ENCODE results near the gene TUFT1. TPM values are rescaled to one million over a fixed set of nuclear protein-coding genes. Genes with fewer than 3 reads are reported as not detected.

Gene TUFT1
- total and polyA plus RNA-seq, 2 of the 13 experiments (the other 11 are each of a cell fraction or from before 2014, with no cell fraction given): 6.4 to 7.3 TPM

DNA sequence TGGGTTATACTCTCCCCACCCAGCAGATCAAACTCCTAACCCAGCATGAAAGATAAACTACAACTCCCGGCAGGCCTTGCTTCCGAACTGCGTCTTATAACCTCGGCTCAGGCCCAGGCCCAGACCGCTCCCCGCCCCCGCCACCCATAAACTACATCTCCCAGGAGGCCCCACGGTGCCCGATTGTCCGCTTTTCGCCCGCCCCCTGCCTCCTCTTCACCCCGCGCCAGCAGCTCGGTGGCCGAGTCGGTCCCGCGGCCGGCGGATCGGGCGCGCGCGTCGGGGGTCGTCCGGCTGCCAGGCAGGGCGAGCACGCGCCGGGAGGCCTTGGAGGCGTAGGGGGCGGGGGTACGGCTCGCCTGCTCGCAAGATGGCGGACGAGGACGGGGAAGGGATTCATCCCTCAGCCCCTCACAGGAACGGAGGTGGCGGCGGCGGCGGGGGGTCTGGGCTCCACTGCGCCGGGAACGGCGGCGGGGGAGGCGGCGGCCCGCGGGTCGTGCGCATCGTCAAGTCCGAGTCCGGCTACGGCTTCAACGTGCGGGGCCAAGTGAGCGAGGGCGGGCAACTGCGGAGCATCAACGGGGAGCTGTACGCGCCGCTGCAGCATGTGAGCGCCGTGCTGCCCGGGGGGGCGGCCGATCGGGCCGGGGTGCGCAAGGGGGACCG lies 71.9 kb downstream of the TUFT1 start, which contains the start of gene SNX27 (continued):
- TF ChIP-seq, protein P1, sequence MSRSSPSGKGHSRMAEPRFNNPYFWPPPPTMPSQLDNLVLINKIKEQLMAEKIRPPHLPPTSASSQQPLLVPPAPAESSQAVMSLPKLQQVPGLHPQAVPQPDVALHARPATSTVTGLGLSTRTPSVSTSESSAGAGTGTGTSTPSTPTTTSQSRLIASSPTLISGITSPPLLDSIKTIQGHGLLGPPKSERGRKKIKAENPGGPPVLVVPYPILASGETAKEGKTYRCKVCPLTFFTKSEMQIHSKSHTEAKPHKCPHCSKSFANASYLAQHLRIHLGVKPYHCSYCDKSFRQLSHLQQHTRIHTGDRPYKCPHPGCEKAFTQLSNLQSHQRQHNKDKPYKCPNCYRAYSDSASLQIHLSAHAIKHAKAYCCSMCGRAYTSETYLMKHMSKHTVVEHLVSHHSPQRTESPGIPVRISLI (CRISPR knock-in tag; IDR thresholded peaks at IDR 0.05; ENCODE audit: borderline replicate concordance): no peak
- TF ChIP-seq, protein P2, sequence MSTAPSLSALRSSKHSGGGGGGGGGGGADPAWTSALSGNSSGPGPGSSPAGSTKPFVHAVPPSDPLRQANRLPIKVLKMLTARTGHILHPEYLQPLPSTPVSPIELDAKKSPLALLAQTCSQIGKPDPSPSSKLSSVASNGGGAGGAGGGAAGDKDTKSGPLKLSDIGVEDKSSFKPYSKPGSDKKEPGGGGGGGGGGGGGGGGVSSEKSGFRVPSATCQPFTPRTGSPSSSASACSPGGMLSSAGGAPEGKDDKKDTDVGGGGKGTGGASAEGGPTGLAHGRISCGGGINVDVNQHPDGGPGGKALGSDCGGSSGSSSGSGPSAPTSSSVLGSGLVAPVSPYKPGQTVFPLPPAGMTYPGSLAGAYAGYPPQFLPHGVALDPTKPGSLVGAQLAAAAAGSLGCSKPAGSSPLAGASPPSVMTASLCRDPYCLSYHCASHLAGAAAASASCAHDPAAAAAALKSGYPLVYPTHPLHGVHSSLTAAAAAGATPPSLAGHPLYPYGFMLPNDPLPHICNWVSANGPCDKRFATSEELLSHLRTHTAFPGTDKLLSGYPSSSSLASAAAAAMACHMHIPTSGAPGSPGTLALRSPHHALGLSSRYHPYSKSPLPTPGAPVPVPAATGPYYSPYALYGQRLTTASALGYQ (CRISPR knock-in tag; IDR thresholded peaks at IDR 0.05): no peak
- TF ChIP-seq ZZZ3 (CRISPR knock-in tag; IDR thresholded peaks at IDR 0.05; ENCODE audit: borderline replicate concordance): no peak
- no peak for TF ChIP-seq RFXAP (CRISPR knock-in tag; IDR thresholded peaks at IDR 0.05; ENCODE audit: borderline replicate concordance)
- TF ChIP-seq, protein P3, sequence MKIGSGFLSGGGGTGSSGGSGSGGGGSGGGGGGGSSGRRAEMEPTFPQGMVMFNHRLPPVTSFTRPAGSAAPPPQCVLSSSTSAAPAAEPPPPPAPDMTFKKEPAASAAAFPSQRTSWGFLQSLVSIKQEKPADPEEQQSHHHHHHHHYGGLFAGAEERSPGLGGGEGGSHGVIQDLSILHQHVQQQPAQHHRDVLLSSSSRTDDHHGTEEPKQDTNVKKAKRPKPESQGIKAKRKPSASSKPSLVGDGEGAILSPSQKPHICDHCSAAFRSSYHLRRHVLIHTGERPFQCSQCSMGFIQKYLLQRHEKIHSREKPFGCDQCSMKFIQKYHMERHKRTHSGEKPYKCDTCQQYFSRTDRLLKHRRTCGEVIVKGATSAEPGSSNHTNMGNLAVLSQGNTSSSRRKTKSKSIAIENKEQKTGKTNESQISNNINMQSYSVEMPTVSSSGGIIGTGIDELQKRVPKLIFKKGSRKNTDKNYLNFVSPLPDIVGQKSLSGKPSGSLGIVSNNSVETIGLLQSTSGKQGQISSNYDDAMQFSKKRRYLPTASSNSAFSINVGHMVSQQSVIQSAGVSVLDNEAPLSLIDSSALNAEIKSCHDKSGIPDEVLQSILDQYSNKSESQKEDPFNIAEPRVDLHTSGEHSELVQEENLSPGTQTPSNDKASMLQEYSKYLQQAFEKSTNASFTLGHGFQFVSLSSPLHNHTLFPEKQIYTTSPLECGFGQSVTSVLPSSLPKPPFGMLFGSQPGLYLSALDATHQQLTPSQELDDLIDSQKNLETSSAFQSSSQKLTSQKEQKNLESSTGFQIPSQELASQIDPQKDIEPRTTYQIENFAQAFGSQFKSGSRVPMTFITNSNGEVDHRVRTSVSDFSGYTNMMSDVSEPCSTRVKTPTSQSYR (CRISPR knock-in tag; IDR thresholded peaks at IDR 0.05; ENCODE audit: borderline replicate concordance): peak; percentile 50
- TF ChIP-seq HNRNPUL1 (IDR thresholded peaks at IDR 0.05; ENCODE audit: low read depth, low read length): no peak
- TF ChIP-seq ZNF563 (CRISPR knock-in tag; IDR thresholded peaks at IDR 0.05): peak; percentile 77; the same call in 1 of the 2 replicates
- TF ChIP-seq, protein P4, sequence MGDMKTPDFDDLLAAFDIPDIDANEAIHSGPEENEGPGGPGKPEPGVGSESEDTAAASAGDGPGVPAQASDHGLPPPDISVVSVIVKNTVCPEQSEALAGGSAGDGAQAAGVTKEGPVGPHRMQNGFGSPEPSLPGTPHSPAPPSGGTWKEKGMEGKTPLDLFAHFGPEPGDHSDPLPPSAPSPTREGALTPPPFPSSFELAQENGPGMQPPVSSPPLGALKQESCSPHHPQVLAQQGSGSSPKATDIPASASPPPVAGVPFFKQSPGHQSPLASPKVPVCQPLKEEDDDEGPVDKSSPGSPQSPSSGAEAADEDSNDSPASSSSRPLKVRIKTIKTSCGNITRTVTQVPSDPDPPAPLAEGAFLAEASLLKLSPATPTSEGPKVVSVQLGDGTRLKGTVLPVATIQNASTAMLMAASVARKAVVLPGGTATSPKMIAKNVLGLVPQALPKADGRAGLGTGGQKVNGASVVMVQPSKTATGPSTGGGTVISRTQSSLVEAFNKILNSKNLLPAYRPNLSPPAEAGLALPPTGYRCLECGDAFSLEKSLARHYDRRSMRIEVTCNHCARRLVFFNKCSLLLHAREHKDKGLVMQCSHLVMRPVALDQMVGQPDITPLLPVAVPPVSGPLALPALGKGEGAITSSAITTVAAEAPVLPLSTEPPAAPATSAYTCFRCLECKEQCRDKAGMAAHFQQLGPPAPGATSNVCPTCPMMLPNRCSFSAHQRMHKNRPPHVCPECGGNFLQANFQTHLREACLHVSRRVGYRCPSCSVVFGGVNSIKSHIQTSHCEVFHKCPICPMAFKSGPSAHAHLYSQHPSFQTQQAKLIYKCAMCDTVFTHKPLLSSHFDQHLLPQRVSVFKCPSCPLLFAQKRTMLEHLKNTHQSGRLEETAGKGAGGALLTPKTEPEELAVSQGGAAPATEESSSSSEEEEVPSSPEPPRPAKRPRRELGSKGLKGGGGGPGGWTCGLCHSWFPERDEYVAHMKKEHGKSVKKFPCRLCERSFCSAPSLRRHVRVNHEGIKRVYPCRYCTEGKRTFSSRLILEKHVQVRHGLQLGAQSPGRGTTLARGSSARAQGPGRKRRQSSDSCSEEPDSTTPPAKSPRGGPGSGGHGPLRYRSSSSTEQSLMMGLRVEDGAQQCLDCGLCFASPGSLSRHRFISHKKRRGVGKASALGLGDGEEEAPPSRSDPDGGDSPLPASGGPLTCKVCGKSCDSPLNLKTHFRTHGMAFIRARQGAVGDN (CRISPR knock-in tag; IDR thresholded peaks at IDR 0.05): peak; percentile 85
- no peak for TF ChIP-seq RBAK (CRISPR knock-in tag; IDR thresholded peaks at IDR 0.05)
- TF ChIP-seq ZNF775 (CRISPR knock-in tag; IDR thresholded peaks at IDR 0.05; ENCODE audit: borderline replicate concordance): no peak
- no peak for TF ChIP-seq ZNF530 (CRISPR knock-in tag; IDR thresholded peaks at IDR 0.05; ENCODE audit: low read depth)
- TF ChIP-seq, protein P5, sequence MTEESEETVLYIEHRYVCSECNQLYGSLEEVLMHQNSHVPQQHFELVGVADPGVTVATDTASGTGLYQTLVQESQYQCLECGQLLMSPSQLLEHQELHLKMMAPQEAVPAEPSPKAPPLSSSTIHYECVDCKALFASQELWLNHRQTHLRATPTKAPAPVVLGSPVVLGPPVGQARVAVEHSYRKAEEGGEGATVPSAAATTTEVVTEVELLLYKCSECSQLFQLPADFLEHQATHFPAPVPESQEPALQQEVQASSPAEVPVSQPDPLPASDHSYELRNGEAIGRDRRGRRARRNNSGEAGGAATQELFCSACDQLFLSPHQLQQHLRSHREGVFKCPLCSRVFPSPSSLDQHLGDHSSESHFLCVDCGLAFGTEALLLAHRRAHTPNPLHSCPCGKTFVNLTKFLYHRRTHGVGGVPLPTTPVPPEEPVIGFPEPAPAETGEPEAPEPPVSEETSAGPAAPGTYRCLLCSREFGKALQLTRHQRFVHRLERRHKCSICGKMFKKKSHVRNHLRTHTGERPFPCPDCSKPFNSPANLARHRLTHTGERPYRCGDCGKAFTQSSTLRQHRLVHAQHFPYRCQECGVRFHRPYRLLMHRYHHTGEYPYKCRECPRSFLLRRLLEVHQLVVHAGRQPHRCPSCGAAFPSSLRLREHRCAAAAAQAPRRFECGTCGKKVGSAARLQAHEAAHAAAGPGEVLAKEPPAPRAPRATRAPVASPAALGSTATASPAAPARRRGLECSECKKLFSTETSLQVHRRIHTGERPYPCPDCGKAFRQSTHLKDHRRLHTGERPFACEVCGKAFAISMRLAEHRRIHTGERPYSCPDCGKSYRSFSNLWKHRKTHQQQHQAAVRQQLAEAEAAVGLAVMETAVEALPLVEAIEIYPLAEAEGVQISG (CRISPR knock-in tag; IDR thresholded peaks at IDR 0.05): peak; percentile 91
- no peak for TF ChIP-seq HIVEP1 (CRISPR knock-in tag; IDR thresholded peaks at IDR 0.05)
- 0 out of 2 replicates have a peak, but pooled peaks have one; percentile 29 for TF ChIP-seq BRD4 (CRISPR knock-in tag; IDR thresholded peaks at IDR 0.05)
- TF ChIP-seq, protein P6, sequence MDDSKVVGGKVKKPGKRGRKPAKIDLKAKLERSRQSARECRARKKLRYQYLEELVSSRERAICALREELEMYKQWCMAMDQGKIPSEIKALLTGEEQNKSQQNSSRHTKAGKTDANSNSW (CRISPR knock-in tag; IDR thresholded peaks at IDR 0.05; ENCODE audit: borderline replicate concordance): no peak
